CD4-positive, alpha-beta T cell treated with Interleukin-15 for 1 hour (primary cell): ENCODE measurements around the gene TNFAIP8L1.

ENCODE experiments used
- DNase-seq: peaks from one replicate; pipeline ENCODE4 v3.0.0-alpha.2; 2020

TNFAIP8L1 gene

DNA sequence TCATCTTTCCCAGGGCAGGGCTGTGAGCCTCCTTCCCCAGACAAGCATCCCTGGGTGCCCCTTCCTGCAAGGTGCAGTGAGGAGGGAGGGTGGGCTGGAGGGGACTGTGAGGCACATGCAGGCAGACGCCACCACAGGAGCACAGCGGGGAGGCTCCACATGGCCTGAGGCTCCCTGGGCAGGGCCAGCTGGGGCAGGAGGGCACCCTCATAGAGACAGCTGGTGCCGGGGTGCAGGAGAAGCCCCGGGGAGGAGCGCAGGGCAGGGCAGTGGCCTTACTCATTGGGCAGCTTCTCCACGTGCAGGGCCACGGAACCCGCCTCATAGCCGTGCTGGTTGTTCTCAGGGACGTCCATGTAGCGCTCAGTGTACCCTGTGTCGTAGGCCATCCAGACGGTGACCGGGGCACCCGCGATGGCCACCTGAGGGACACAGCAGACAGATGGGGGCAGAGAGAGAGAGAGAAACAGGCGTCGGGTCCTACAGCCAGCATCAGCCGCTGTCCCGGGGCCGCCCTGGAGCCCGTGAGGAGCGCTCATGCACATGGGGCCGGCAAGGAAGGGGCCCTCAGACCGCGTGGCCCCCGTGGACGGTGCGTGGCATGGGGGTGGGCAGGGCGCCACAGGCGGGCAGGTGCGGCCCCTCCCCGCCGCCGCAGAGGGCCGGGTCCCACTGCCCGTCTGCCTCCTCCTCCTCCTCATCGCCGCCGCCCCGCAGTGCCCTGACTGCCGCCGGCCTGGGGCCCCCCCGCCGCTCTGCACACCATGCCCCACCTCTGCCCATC lies 43.3 kb downstream of the TNFAIP8L1 start:
- DNase-seq, result no peak

GRCh38 chr19:4684312-4685095 lies 45.2 kb downstream of the TNFAIP8L1 start:
- DNase-seq, result no peak

DNA sequence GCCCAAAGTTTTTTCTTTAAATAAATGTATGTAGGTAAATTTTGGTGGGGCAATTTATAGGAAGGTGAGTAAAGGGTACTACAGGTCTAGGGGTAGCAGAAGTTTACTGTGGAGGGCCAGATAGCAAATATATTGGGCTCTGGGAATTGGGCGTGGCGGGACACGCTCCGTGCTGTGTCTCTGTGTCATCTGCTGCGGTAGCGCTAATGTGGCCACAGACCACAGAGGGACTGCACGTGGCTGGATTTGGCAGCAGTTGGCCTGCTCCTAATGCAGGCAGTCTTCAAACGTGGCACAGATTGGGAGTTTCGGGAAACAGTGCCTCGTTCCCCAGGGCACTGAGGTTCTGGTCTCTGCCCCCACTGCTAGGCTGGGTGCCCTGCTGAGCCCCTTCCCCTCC lies 47.4 kb downstream of the TNFAIP8L1 start:
- no peak for DNase-seq

- no peak for DNase-seq
These were observed 48.1 kb downstream of the TNFAIP8L1 start for GRCh38 chr19:4687396-4687795.

DNA sequence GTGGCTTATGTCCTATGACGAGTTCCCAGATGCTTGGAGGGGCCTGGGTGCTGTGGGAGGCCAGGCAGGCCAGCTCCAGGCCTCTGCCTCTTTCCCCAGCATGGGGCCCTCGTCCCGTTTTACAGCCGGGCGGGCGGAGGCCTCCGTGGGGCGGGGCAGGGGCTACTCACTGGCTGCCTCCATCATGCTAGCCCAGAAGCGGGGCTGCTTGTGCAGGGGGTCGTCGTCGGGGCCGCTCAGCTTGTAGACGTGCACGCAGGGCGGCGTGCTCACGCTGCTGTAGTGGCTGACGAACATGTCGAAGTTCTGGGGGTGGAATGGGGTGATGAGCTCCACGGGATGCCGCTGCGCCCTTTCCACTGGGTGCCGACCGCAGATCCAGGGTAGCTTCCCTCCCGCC lies 49.3 kb downstream of the TNFAIP8L1 start:
- no peak for DNase-seq

DNA sequence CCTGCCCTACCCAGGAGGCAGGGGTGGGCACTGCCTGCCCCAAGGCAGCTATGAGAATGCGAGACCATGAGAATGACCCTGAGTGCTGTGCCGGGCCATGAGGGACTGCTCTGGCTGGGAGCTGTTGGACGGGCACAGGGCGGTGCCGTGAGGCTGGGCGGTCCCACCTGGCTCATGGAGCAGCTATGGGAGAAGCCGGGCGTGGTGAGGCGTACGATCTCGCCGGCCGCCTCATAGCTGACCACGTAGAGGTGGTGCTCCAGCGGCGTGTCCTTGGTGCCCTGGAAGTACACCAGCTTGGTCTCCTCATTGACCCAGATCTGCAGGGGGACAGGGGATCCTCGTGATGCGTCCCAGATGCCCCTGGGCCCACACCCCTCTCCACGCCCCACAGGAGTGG lies 50.1 kb downstream of the TNFAIP8L1 start:
- DNase-seq, result no peak

DNA sequence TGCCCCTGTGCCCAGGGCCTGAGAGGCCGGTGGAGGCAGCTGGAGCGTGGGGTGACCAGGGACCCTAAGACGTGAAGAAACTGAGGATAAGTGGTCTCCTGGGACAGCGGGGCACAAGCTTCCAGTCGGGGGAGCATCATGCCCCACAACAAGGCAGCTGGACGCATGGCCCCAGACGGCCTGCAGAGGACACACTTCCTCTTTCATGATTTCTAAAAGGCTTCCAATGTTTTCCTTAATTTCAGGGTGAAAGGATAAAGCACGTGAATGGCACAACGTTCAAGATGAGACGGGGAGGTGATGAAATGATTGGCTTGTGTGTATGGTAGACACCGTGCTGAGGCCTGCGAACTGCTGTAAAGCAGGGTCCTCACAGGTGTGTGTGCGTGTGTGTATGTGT lies 51.0 kb downstream of the TNFAIP8L1 start:
- DNase-seq, result no peak

DNA sequence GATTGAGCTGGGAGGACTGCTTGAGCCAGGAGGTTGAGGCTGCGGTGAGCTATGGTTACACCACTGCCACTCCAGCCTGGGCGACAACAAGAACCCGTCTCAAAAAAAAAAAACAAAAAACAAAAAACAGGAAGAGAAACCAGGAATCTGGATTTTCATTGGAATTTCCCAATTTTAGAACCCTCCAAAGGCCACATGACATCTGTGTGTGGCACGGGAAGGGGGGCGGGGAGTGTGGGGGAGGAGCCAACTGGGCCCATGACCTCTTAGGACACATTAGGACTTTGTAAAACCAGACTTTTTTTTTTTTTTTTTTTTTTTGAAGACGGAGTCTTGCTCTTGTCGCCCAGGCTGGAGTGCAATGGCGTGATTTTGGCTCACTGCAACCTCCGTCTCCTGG lies 52.1 kb downstream of the TNFAIP8L1 start:
- no peak for DNase-seq

GRCh38 chr19:4692251-4693077 lies 53.1 kb downstream of the TNFAIP8L1 start:
- no peak for DNase-seq

DNA sequence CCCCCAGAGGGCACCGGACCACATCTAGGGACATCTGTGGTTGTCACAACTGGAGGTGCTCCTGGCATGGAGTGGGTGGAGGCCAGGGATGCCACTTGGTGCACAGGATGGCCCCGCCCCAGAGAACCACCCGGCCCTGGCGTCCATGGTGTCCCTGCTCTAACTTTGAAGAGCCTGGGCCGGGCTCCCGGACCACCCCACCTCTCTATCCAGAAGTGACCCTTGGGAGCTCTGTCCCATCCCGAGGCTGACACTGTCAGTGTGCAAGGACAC lies 53.7 kb downstream of the TNFAIP8L1 start:
- DNase-seq, result no peak

DNA sequence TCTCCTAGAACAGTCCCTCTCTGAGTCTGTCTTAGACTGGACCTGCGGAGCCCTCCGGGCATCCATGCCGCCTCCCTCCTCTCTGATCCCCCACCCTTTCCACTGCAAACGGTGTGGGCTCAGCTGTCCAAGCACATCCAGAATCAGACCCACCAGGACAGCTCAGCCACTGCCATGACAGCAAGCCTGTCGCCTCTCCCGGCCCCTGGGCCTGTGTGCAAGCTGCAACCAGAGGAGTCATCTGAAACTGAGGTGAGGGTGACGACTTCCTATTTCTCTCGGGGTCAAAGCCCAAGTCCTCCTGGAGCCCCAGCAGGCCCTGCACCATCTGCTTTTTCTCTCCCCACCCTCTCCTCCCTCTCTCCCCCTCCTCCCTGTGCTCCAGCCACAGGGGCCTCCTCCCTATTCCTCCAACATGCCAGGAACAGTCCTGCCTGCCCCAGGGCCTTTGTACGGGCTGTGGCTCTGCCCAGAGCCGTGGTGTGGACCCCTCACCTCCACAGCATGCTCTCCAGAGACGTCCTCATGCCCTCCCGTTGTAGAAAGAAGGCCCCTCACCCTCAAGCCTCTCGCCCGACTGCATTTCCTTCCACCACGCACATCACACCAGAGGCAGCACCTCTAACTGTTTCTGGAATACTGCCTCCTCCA lies 54.3 kb downstream of the TNFAIP8L1 start:
- no peak for DNase-seq

GRCh38 chr19:4694211-4694987 lies 55.1 kb downstream of the TNFAIP8L1 start:
- DNase-seq, result no peak

GRCh38 chr19:4695224-4695731 lies 56.0 kb downstream of the TNFAIP8L1 start:
- DNase-seq, result no peak

GRCh38 chr19:4697304-4697703 lies 58.0 kb downstream of the TNFAIP8L1 start:
- no peak for DNase-seq

GRCh38 chr19:4699826-4700692 lies 60.7 kb downstream of the TNFAIP8L1 start:
- DNase-seq, result no peak

DNA sequence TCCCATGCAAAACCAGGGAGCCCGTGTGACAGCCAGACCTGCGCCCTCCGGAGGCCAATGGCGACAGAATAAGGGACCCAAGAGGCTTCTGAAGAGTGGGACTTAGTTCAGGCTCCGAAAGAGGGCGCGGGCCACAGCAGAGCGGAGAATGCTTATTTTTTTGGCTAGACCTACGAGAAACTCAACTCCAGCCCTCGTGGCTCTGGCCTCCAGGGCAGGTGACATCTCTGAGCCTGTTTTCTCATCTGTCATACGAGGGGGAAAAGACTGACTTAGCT lies 61.3 kb downstream of the TNFAIP8L1 start:
- DNase-seq, result no peak

DNA sequence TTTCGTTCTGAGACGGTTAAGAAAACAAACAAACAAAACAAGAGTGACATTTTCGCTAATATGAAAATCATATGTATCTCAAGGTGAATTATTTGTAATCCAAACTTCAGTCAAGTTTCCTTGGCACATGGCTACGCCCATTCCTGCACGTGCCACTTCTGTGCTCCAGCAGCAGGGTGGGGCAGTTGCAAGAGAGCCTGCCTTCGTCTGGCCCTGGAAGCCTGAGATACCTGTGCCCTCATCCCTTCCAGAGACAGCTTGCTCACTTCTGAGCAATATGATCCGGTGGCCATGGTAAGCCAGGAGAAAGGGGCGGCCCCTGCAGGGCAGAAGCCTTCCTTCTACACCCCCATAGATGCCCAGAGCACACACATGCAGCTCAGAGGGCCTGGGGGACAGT lies 62.2 kb downstream of the TNFAIP8L1 start:
- DNase-seq, result no peak

- no peak for DNase-seq
These were observed 63.4 kb downstream of the TNFAIP8L1 start for GRCh38 chr19:4702764-4703163.

- DNase-seq, result no peak
These were observed 64.5 kb downstream of the TNFAIP8L1 start for GRCh38 chr19:4703671-4704316.

GRCh38 chr19:4704317-4704673 lies 65.0 kb downstream of the TNFAIP8L1 start:
- DNase-seq, result no peak
